HG03135 (cell line): Measurements from ENCODE around the gene APBB1IP.
"Not testable (repeated sequence)": the region's sequence is repeated elsewhere in the genome, so short reads cannot be mapped to it uniquely, and the experiment has no call there.

Source experiments
- ATAC-seq: cut with Tn5 transposase; IDR thresholded peaks from one replicate; pipeline ENCODE4 v1.9.1; 2021; ENCODE audit warnings: mild to moderate bottlenecking, moderate library complexity; ENCODE audit not compliant: unreplicated experiment

The APBB1IP gene

DNA sequence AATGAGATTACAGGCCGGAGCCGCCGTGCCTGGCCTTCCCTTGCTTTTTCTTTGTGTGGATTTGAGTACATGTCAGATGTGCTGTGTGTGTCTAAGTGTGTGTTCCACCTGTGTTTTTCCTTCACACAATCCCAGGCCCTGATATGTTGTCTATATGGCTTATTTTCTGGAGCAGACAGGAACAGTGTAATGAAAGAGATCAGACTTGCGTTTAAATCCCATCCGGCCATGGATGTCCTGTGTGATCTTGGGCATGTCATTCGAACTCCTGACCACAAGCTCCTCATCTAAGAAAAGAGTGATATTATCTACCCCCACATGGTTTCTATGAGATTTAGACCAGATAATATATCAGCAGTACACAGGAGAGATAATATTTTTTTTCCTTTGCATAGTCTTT, 37.2 kb downstream of the APBB1IP start:
- ATAC-seq: no peak

GRCh38 chr10:26477501-26477900, 39.4 kb downstream of the APBB1IP start:
- ATAC-seq: no peak

- ATAC-seq: no peak
Observed at GRCh38 chr10:26478061-26478460, 39.9 kb downstream of the APBB1IP start.

DNA sequence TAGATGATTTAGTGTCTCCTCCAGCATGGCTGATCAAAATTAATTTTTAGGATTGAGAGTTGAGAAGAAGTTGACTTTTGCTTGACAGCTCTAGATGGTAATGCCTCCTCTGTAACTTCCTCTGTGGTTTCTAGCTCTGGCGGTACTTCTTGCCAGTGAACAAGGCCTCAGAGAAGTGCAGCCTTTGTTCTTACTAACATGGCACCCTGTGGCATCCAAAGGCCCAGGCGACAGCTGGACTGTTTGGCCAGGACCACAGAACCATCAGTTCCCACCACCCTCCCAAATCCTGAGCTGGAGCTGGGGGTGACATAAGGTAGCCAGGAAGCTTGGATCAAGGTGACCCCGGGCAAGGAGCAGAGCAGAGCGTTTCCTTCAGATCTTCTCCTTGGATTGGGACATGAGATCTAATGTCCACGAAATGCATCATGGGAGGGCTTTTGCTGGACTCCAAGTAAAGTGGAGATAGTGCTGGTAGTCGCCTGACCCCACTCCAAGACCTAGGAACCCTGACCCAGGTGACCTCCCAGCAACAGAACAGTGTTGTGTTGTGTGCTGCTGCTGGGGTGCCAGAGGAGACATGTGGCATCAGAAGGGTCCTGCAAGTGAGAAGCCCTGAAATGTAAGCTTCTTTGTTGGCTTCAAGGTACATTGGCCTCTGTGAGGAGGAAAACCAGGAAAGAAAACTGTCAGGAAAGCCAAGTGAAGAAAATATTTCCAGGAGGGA, 41.8 kb downstream of the APBB1IP start:
- ATAC-seq: no peak

DNA sequence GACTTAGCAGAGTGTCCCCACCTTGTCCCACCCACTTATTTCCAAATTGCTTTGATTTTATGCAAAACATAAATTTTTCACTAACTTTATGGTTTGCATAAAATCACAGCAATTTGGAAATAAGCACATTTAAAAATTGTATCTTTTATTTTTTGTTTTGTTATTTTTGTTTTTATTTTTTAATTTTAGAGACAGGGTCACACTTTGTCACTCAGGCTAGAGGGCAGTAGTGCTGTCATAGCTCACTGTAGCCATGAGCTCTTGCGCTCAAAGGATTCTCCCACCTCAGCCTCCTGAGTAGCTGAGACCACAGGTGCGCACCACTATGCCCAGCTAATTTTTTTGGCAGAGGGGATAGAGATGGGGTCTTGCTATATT, 43.2 kb downstream of the APBB1IP start:
- ATAC-seq: no peak

- peak; percentile 58 for ATAC-seq
Observed at GRCh38 chr10:26481914-26482550, 43.9 kb downstream of the APBB1IP start.

DNA sequence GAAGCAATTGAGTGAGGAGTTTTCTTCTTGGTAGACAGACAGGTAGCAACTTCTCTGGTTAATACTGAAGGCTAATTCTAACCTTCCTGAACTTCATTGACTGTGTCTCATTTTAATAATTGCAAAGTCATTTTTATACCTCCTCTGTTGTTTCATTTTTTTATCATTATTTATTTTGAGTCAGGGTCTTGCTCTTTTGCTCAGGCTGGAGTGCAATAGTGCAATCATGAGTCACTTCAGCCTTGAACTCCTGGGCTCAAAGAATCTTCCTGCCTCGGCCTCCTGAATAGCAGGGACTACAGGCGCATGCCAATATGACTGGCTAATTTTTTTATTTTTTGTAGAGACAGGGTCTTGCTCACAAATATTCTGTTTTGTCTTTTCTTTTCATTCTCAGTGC, 45.4 kb downstream of the APBB1IP start:
- no peak for ATAC-seq

GRCh38 chr10:26485150-26485941, 47.2 kb downstream of the APBB1IP start:
- no peak for ATAC-seq

- ATAC-seq: no peak
Observed at GRCh38 chr10:26486304-26486703, 48.2 kb downstream of the APBB1IP start.

- peak; percentile 74 for ATAC-seq
Observed at GRCh38 chr10:26486990-26487850, 49.1 kb downstream of the APBB1IP start.

DNA sequence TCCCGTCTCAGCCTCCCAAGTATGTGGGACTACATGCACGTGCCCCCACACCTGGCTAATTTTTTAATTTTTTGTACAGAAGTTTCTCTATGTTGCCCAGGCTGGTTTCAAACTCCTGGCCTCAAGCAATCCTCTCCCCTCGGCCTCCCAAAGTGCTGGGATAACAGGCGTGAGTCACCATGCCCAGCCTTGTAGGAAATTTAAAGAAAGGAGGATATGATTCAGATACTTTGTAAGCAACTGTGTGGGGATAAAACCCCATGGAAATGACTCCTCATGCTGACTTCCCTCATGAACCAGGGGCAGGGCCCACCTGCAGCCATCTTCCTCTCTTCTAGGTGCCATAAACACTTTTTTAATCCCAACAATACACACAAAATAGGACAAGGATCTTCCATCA, 50.2 kb downstream of the APBB1IP start:
- ATAC-seq: no peak

DNA sequence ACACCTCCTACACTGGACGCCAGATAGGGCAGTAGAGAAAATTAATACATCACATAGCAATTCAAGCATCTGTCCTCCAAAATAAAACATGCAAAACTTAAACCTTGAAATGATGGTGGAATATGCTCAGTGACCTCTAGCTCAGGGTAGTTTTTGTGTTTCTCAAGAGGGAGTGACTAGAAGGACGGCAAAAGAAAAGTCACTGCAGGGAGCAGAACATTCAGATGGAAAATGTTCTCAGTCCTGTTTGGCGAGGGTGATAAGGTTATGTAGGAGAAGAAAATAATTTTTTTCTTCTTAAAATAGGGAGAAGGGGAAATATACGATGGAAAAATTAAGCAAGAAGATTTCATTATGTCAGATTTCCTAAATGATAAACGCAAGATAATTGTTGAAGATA, 50.9 kb downstream of the APBB1IP start:
- no peak for ATAC-seq

DNA sequence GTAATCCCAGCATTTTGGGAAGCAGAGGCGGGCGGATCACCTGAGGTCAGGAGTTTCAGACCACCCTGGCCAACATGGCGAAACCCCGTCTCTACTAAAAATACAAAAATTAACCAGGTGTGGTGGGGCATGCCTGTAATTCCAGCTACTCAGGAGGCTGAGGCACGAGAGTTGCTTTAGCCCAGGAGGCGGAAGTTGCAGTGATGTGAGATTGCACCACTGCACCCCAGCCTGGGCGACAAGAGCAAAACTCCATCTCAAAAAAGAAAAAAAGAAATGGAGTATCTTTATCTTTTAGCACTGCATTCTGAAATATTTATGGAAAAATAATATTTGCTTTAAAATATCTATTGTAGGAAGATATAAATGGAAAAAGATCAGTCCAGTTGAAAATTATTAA, 52.2 kb downstream of the APBB1IP start:
- ATAC-seq: not testable (repeated sequence)

GRCh38 chr10:26491276-26491675, 53.1 kb downstream of the APBB1IP start:
- no peak for ATAC-seq

- ATAC-seq: no peak
Observed at GRCh38 chr10:26491934-26492333, 53.8 kb downstream of the APBB1IP start.

GRCh38 chr10:26492725-26493124, 54.6 kb downstream of the APBB1IP start:
- not testable (repeated sequence) for ATAC-seq

- ATAC-seq: no peak
Observed at GRCh38 chr10:26494018-26494417, 55.9 kb downstream of the APBB1IP start.

DNA sequence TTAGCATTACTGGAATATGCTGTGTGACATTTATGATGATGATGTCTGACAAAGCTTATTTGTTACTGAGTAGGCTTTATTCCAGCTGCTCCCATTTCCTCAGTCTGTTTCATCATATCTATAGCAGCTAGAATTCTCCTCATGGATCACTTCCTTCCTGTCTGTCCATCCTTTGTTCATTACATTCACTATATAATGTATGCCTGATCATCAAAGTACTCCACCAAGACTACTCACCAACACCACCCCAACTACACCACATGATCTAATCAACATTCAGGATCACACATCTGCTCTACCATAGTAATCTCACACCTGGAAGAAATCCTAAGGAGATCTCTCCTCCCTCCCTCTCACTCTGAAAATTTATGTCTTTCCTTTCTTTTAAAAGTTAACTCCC, 61.3 kb downstream of the APBB1IP start:
- no peak for ATAC-seq

- no peak for ATAC-seq
Observed at GRCh38 chr10:26502986-26503385, 64.8 kb downstream of the APBB1IP start.

DNA sequence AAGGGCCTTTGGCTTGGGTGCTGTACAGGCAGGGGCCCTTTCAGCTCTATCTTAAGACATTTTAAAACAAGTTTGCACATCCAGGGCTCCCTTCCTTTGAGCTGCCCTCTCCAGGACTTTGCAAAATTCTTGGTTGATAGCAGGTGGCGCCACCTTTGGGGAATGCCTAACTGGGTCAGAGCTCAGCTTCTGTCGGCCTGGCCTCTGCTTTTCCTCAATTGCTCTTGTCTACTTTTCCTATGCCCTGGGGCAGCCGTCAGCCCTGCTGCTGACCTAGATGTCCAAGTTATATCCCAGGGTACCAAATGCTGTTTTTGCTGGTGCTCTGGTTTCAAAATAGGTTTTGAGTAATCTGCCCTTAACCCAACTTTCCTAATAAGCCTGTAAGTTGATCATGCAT, 65.8 kb downstream of the APBB1IP start:
- no peak for ATAC-seq

DNA sequence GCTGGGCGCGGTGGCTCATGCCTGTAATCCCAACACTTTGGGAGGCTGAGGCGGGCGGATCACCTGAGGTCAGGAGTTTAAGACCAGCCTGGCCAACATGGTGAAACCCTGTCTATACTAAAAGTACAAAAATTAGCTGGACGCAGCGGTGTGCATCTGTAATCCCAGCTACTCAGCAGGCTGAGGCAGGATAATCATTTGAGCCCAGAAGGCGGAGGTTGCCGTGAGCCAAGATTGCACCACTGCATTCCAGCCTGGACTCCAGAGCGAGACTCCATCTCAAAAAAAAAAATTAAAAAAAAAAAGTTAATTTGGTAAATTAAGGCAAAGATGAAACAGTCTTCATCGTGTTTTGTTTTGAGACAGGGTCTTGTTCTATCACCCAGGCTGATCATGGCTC, 66.3 kb downstream of the APBB1IP start:
- ATAC-seq: not testable (repeated sequence)
